Activated T-helper 1 cell treated with Interleukin-2 at 50 U/mL for 16 hours (primary cell): ENCODE results near the gene MTHFD2.
"Not testable (repeated sequence)": the region's sequence is repeated elsewhere in the genome, so short reads cannot be mapped to it uniquely, and the experiment has no call there.

ENCODE experiments used
- DNase-seq: peaks from one replicate; pipeline ENCODE4 v3.0.0-alpha.2; 2020; ENCODE audit warnings: low read depth

Gene MTHFD2

GRCh38 chr2:74198461-74199274 is at the start of gene MTHFD2:
Gene MTHFD2, plus strand, starts transcription at chr2:74198615. Its CDS starts 27 bp downstream, at chr2:74198642.
- DNase-seq = peak; percentile 83

- no peak for DNase-seq
These were observed 49.2 kb upstream of the MTHFD2 start for GRCh38 chr2:74149247-74149525.

GRCh38 chr2:74149570-74150319 is 48.7 kb upstream of the MTHFD2 start:
- no peak for DNase-seq

GRCh38 chr2:74152954-74153353 is 45.5 kb upstream of the MTHFD2 start:
- no peak for DNase-seq

GRCh38 chr2:74155830-74156229 is 42.6 kb upstream of the MTHFD2 start:
- DNase-seq = no peak

- no peak for DNase-seq
These were observed 35.5 kb upstream of the MTHFD2 start for GRCh38 chr2:74162951-74163350.

- no peak for DNase-seq
These were observed 33.7 kb upstream of the MTHFD2 start for GRCh38 chr2:74164761-74165160.

- no peak for DNase-seq
These were observed 29.7 kb upstream of the MTHFD2 start for GRCh38 chr2:74168739-74169138.

GRCh38 chr2:74174909-74175308 is 23.5 kb upstream of the MTHFD2 start:
- DNase-seq = no peak

- DNase-seq = no peak
These were observed 20.7 kb upstream of the MTHFD2 start for GRCh38 chr2:74177696-74178095.

- peak; percentile 96 for DNase-seq
These were observed 20.0 kb upstream of the MTHFD2 start, which contains the start of gene MOB1A for GRCh38 chr2:74178211-74179062. Gene MOB1A, minus strand, starts transcription at chr2:74178879. Its CDS starts 205 bp downstream, at chr2:74178674.

- no peak for DNase-seq
These were observed 19.2 kb upstream of the MTHFD2 start for GRCh38 chr2:74179063-74179865.

- DNase-seq = no peak
These were observed 16.7 kb upstream of the MTHFD2 start for GRCh38 chr2:74181739-74182138.

- no peak for DNase-seq
These were observed 14.5 kb upstream of the MTHFD2 start for GRCh38 chr2:74183878-74184277.

GRCh38 chr2:74186038-74186437 is 12.4 kb upstream of the MTHFD2 start:
- no peak for DNase-seq

GRCh38 chr2:74186706-74187105 is 11.7 kb upstream of the MTHFD2 start:
- DNase-seq = not testable (repeated sequence)

GRCh38 chr2:74188018-74188601 is 10.3 kb upstream of the MTHFD2 start:
- DNase-seq = no peak

GRCh38 chr2:74188696-74189095 is 9.7 kb upstream of the MTHFD2 start:
- no peak for DNase-seq

GRCh38 chr2:74191596-74192380 is 6.6 kb upstream of the MTHFD2 start:
- no peak for DNase-seq

- no peak for DNase-seq
These were observed 3.6 kb upstream of the MTHFD2 start for GRCh38 chr2:74194799-74195198.
